Fibroblast of the aortic adventitia (primary cell): ENCODE data around the gene ADAMTSL2. TPM values are rescaled to one million over a fixed set of nuclear protein-coding genes. Genes with fewer than 3 reads are reported as not detected.

Source experiments
- DNase-seq: peaks from one replicate; pipeline ENCODE4 v3.0.0-alpha.2; 2010; ENCODE audit warnings: low read depth
- H3K4me3 ChIP-seq: 2 replicates; pipeline ENCODE4 v1.5.1; 2011; ENCODE audit warnings: low read depth, mild to moderate bottlenecking, control low read depth, low read length, moderate library complexity
- CTCF ChIP-seq: IDR thresholded peaks from 2 replicates; pipeline ENCODE4 v1.5.1; 2011; ENCODE audit warnings: mild to moderate bottlenecking, low read length, control low read depth, inconsistent platforms; ENCODE audit not compliant: insufficient read depth
- total RNA-seq: library from RNA; depleted of rRNA; stranded (reverse); fragments of >200 nt; gene quantifications from 2 replicates; pipeline ENCODE4 v1.2.3, GENCODE V29; 2012; ENCODE audit warnings: low replicate concordance

Gene ADAMTSL2
- total RNA-seq, 1 donor, result not detected

- no peak overlapping the region for H3K4me3 ChIP-seq
- no peak for DNase-seq
- no peak for TF ChIP-seq CTCF
These were observed 32.4 kb upstream of the ADAMTSL2 start for GRCh38 chr9:133502112-133502511.

- DNase-seq, result peak; percentile 36
- TF ChIP-seq CTCF, result no peak
- no peak overlapping the region for H3K4me3 ChIP-seq
These were observed 29.2 kb upstream of the ADAMTSL2 start for GRCh38 chr9:133505186-133505830.

GRCh38 chr9:133505901-133506652 is 28.4 kb upstream of the ADAMTSL2 start:
- DNase-seq, result peak; percentile 97
- H3K4me3 ChIP-seq, result no peak overlapping the region
- no peak for TF ChIP-seq CTCF

GRCh38 chr9:133506653-133507038 is 27.9 kb upstream of the ADAMTSL2 start:
- H3K4me3 ChIP-seq, result no peak overlapping the region
- peak; percentile 47 for TF ChIP-seq CTCF
- peak; percentile 95 for DNase-seq

- DNase-seq, result no peak
- no peak overlapping the region for H3K4me3 ChIP-seq
- TF ChIP-seq CTCF, result no peak
These were observed 27.1 kb upstream of the ADAMTSL2 start for GRCh38 chr9:133507246-133507965.

GRCh38 chr9:133508046-133508445 is 26.5 kb upstream of the ADAMTSL2 start:
- no peak overlapping the region for H3K4me3 ChIP-seq
- TF ChIP-seq CTCF, result no peak
- DNase-seq, result no peak
